GM18907 (cell line): ENCODE data around the gene ATG5.

Experiments
- ATAC-seq: cut with Tn5 transposase; IDR thresholded peaks from one replicate; pipeline ENCODE4 v1.9.1; 2021; ENCODE audit warnings: mild to moderate bottlenecking, moderate library complexity; ENCODE audit not compliant: unreplicated experiment

The ATG5 gene

DNA sequence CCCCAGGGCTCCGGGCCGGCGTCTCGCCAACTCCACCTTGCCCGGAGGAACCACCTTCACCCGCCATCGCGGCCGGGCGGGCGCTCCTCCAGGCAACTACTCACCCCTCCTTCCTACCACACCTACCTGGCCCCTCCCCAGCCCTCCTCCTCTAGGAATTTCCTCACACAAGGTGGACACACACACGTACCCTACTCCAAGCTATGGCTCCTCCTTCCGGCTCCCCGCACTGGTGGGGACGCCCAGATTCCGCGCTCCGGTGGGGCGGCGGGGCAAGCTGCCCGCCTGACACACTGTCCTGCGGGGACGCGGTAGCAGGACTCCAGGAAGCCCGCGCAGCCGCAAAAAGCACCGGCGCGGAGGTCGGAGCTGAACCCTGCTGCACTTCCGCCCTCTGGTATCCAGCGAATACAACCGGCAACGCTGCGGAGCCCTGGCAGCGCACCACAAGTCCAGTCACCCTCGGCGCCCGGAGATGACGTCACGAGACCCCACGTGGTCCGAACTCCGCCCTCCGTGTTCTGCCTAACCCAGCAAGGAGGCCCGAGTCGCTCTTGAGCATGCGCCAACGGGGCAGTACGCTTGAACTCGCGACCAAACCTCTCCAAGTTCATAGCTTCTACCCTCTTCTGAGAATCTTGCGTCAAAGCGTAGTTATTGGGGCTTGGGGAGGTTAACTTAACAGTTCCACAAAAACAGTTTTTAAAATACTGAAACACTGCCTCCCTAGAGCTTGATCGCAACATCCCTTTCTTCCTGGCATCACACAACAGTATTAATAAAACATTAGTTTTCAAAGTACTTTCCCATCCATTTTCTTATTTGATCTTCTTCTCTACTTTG is at the start of gene ATG5:
Gene ATG5, minus strand, starts transcription at position 425 of the 843 bp plus-strand sequence. CDS start 9,552 bp downstream, outside the sequence.
- peak; percentile 95 for ATAC-seq

DNA sequence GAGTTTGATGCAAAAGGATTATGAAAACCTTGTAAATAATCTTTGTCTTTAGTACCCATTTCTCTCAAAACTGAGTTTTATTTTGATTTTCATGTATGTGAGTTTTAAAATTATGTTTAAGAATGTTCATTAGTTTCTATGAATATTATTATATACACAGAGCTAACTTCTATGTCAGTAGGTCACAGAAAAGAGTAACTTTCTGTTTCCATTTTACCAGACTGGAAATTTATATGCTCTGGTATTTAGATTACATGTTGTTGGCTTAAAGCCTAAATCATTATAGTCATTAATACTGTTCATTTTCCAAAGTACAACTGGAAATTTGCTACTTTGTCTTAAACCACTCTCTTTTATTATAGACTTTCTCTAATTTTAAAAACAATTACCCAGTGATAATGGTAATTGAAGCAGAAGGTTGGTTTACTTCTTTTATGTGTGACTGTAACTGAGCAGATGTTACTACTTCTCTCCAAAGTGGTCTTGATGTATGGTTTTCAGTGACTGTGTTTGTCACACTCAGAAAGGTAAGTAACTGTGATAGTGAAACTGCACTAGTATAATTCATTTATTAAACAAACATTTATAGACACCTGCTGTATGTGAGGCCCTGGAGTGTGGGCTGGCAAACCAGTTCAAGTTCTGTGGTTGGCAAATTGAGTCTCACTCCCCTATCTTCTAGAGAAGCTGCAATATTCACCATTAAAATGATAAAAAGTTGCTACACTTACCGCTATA is 48.1 kb upstream of the ATG5 start:
- ATAC-seq = no peak

DNA sequence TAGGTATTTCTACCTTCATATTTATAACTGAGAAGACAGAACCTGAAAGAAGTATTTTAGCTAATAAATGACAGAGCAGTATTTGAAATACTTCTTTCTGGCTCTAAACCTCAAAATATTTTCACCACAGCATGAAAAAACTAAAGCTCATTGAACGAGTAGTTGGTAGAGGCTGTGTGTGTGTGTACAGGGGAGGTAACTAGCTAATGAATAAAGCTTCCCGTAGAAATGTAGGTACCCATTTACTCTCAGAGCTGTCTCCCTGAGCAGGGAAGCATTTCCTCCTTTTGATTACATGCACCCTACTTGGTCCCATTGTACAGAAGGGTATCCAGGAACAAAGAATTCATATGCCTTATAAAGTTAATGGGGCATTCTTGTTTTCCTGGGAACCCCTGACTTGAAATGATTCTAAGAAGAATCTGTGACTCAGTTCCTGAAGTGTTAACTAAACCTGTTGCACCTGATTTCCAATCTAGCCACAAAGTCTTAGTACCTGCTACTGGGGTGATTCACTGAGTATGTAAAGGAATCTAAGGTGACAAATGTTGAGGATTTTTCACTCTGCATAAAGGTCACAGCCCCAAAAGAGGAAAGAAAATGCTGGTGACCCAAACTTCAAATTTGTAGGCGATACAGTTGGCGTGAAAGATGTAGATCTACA is 47.4 kb upstream of the ATG5 start:
- ATAC-seq = no peak

DNA sequence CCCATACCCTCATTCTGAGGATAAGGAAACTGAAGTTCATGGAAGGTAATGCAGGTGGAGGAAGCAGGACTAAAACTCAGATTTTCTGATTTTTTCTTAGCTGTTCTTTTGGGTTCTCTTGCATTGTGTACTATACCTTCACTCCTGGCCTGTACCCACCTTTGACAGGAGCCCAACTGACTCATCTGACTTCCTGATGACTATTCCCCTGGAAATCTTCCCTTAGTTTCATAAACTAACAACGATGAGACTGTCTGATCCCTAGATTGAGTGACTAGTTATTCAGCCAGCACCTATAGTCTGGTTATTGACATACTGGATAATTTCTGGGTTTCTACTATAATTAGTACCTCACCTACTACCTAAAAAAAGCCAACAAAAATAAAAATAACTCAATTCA is 45.1 kb upstream of the ATG5 start:
- ATAC-seq = no peak

DNA sequence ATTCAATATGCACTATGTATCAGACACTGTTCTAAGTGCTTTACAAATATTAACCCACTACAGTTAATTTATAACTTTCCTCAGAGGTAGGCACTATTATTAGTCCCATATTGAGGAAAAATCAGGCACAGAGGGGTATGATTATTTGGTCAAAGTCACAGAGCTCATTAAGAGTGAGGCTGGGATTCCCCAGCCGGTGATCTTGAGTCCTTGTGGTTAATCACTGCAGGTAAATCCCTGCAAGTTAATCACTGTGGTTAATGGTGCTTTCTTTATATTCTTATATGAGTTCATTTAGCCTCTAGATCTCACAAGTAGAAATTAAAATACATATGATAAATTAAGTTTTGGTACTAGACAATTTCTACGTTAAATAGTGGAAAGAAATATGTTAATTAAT is 44.2 kb upstream of the ATG5 start:
- ATAC-seq = no peak

DNA sequence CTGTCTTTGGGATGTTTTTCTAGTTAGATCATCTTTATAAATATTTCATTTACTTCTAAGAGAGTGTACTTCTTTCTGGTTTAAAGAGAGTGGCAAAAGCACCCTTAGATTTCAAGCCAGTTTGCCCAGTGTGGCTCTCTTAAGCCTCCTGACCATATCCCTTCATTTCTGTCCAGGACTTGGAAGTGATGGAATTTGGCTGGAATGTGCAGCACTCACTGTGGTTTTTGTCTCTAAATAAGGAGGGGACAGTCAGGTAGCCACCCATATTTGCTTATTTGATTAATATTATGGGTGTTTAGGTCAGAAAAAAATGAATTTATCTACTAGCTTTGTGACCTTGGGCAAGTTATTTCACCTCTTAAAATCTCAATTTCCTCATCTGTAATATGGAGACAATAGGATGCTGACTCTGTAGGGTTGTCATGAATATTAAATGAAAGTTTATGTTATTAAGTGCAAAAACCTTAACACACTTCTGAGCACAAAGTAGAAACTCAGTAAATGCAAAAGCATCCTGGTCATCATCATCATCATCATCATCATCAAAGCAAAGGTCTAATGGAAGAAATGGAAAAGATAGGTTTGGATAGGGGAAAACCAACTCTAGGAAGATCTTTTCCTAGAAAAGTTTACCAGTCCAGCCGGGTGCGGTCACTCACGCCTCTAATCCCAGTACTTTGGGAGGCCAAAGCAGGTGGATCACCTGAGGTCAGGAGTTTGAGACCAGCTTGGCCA is 38.0 kb upstream of the ATG5 start:
- no peak for ATAC-seq

DNA sequence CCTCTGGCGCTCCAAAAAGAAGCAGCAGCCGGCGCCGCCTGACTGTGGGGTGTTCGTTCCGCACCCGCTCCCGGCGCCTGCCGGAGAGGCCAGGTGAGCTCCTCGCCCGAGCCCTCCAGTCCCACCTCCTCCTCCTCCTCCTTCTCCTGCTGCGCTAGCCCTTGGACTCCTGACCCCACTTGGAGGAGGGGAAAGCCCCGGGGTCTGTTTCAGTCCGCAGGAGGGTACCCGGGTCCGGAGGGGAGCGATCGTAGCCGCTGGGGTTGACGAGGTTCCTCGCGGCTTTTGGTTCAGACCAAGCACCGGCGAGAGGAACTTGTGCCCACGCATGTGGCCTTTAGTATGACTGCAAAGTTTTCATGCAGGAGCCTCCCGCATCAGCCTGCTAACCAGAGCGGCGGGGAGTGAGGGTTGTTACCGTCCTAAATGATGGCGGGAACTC is 35.5 kb upstream of the ATG5 start:
- peak; percentile 33 for ATAC-seq

DNA sequence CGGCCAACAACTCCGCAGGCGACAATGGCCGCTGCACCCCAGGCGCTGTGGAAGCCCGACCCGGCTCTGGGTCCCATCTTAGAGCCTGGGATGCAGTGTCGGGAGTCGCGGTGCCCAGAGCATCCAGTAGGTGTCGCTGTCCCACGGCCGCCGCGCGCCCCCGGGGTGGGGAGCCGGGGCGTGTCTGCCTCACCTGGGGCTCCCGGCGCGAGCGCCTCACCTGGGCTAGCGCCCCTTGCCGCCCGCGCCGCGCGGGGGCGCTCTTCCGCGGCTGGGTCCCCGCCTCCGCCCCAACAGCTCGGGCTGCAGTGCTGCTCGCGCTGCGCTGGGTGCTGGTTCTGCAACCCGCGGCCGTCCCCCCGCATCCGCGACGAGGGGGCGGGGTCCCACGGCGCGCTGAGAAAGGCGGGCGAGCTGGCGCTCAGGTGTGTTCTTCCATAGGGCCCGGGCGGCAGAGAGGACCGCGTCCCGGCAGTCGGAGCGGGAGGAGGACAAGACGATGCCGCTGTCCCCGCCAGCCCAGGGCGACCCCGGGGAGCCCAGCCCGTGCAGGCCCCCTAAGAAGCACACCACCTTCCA is 34.9 kb upstream of the ATG5 start, which contains the start of gene CRYBG1:
Gene CRYBG1, plus strand, starts transcription at position 308 of the 579 bp plus-strand sequence. Its CDS starts 192 bp downstream, at position 500.
- ATAC-seq = peak; percentile 84

DNA sequence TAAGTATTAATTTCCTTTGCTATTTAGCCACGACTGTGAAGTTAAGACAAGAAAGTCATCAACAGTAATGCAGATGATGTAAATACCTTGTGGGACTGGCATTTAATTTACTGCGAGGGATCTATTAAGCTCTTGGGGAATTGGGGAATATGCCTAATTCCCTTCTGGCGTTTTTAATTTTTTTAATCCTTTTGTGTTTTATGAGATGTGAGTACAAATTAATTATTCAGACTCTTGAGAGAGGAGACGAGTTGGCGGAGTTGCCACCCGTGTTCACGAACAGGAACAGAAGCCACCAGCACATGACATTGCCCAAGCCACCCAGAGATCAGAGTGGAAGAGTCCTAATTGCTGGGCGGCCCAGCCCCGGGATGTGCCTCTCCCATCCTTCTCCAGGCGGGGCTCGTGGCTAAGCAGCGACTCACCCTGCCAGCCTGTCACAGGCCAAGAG is 34.4 kb upstream of the ATG5 start:
- no peak for ATAC-seq

DNA sequence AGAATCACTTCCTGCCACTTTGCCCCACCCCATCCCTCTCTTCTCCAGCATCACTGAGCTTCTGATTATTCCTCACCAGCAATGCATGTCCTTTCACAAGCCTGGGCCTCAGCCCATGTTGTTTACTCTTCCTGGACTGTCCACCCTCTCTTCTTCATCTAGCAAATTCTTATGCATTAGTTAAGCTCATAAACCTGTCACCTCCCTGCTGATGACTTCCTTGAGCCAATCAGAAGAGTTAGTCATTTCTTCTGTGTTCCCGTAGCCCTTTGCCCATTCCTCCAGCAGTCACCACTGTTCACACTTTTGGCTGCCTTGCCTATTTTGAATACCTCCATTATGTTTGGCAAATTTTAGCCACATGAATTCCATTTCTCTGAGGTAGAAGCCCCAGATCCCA is 30.8 kb upstream of the ATG5 start:
- no peak for ATAC-seq

DNA sequence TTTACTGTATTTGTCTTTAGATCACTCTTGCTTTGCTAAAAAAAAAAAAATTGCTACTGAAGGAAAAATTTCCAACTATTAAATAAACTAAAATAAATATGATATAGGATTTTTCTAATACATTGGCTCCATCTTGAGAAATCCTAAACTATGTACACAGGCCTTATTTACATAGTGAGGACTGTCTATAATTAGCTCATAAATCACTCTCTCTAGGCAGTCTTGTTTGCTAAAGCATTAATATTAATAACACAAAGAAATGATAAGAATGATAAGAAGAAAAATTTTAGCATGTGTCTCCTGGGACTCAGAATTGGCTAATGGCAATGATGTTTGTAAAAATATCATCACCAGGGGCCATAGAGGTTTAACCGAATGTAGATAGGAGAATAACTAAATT is 21.7 kb upstream of the ATG5 start:
- ATAC-seq = no peak

DNA sequence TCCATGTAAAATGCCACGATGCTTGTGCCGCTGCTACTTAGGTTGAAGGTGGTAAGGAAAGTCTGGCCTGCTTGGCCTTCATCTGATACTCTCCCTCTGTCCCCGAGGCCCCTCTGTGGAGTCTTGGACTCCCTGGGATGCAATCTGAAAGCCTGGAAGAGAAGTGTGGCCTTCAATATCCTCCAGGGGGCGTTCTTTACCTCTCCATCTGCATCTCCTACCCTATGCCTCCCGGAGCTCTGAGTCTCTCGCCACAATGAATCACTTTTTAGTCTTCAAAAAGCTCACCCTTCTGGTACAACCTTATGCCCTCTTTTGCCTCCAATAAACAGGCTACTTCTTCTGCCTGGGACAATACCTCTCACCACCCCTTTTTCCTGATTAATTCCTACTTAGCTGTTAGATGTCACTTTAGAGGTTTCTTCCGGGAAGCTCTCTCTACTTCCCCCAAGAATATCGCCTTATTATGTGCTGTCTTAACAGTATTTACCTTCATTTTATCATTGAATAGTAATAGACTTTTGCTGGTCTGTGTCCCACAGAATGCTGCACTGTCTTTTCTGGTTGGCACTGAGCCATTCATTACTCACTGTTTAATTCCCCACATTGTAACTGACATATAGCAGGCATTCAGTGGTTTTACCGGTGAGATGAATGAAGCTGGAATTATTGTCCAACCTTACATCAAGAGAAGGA is 13.9 kb upstream of the ATG5 start:
- peak; percentile 74 for ATAC-seq

DNA sequence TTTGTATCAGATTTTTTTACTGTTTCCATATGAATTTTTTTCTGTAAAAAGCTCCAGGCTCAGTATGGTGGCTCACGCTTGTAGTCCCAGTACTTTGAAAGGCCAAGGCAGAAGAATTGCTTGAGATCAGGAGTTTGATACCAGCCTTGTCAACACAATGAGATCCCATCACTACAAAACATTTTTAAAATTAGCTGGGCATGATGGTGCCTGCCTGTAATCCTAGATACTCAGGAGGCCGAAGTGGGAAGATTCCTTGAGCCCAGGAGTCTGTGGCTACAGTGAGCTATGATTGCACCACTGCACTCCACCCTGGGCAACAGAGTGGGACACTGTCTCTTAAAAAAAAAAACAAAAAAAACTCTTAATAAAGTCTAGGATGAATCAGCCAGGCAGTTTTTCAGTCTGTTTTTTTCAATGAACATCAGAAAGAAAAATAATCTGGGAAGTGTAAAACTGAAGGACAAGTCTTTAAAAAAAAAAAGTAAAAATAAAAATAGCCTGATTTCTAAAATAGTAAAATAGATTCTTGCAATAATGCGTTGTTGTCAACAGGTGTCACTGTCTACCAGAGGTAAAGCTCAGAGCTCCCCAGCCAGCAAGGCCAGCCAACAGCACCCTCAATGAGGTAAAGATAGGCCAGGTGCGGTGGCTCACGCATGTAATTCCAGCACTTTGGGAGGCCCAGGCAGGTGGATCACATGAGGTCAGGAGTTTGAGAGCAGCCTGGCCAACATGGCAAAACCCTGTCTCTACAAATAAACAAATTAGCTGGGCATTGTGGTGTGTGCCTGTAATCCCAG is 9.3 kb upstream of the ATG5 start:
- ATAC-seq = peak; percentile 66

DNA sequence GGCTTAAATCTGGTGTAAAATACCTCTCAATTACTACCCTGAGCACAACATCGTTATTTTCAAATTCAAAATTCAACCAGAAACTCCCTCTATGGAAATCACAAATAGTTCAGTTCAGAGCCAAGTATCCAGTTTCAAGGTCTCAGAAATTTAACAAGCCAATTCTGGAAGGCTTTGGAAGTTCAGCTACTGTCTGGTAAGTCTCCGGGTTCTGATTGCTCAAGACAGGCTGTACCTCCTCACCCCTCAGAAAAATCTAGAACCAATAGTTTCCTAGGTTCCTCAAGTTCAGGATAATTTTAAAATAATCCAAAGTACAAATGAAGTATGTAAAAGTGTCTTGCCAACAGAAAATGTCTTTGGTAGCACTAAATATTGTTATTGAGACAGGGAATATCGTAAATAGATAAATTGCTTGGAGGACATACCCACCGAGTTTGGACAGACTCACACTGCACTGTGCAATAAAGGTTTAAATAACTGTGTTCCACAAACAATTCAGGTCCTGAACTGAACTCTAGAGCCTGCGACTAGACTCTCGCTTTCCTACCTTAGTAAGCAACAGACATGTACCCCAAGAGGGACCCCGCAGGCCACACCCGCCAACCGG is 729 bp downstream of the ATG5 start:
- ATAC-seq = no peak

DNA sequence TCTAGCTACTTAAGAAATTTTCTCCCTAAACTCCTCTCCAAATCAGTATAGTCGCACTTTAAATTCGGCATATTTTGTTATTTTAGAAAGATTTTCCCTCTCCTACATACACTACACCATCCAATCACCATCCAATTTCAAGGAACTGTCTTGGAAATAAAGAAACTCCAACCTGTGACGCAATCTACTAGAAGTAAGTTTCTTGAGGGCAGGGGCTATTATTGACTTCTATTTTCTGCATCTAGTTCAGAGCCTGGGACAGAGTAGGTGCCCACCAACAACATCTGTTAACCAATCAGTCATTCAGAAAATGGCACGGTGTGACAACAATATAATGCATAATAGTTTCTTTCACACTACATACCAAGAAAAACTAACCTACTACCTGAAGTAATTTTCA is 3.6 kb downstream of the ATG5 start:
- ATAC-seq = no peak

DNA sequence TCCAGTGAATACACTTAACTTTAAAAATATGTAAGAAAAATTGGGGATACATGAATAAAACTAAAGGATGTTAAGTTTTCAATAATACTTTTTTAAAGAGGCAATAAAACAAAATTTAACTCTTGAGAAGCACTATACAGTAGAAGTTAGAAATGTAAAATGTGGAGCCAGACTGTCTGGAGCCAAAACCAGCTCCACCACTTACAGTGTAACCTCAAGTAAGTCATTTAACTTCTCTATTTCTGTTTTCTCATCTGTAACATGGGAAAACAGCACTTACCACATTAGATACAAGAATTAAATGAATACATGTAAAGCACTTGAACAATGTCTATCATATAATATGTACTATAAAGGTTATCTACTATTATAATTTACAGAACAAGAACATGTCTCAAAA is 6.7 kb downstream of the ATG5 start:
- ATAC-seq = no peak

DNA sequence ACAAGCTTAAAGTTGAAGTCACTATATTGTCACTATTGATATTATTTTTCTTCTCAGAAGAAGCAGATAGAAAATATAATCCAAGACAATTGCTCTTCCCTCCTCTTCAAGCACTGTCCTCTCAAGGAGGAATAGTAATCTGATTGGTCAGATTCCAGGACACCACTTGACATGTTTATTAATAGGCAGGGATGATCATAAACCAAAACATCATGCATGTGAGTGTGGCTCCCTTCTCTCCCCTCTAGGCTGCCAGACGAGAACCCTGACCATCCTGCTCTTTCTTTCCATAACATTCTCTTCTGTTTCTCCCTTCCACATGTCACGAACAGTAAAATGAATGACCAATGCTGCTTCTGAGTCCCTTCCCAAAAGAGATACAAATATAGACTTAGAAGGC is 7.5 kb downstream of the ATG5 start:
- ATAC-seq = no peak

DNA sequence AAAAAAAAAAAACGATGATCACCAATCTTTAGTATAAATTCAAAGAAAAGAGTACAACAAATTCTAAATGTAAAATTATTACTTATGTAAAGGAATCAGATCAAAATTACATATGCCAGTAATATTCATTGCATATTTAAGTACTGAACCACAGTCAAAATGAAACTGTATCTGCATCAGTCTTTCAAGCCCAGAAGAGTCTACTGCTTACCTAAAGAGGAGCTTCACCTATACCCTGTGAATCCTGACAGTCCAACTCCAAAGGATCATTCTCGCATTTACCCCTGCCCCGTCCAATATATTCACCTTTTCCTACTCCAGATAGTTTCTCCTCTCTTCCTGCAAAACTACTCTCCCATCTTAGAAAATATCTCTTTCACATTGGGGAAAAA is 9.2 kb downstream of the ATG5 start:
- no peak for ATAC-seq
